GM21360 (cell line): Measurements from ENCODE around the gene WNT3A.
"Not testable (repeated sequence)": the region's sequence is repeated elsewhere in the genome, so short reads cannot be mapped to it uniquely, and the experiment has no call there.

Experiments used
- ATAC-seq: cut with Tn5 transposase; IDR thresholded peaks from one replicate; pipeline ENCODE4 v1.9.1; 2021; ENCODE audit warnings: mild to moderate bottlenecking, moderate library complexity; ENCODE audit not compliant: unreplicated experiment

The WNT3A gene

GRCh38 chr1:228010921-228011320 lies 4.1 kb downstream of the WNT3A start:
- ATAC-seq: no peak

DNA sequence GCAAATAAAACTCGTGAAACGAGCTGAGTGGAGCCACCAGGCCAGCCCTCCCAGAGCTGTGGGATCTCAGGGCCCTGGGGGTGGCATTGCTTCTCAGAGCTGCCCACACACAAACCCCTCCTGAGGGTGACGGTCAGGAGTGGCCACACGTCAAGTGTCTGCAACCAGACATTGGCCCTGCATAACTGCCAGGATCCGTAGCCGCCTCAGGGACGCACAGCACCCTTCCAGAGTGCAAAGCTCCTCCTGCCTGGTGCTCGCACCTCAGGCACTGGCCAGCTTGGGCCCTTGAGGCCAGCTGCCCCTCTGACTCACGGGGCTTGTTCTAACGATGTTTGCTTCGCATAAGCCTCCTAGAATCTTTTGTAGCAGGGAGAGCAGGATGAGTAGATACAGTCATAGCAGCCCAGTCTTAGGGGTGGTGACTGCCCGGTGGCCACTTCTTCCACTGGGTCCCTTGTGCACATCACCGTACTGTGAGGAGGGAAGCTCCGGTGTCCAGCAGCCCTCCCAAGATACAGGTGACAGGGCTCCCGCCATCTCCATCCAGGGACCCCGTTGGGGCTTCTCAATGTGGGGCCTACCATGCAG lies 5.0 kb downstream of the WNT3A start:
- no peak for ATAC-seq

GRCh38 chr1:228012555-228012954 lies 5.8 kb downstream of the WNT3A start:
- no peak for ATAC-seq

DNA sequence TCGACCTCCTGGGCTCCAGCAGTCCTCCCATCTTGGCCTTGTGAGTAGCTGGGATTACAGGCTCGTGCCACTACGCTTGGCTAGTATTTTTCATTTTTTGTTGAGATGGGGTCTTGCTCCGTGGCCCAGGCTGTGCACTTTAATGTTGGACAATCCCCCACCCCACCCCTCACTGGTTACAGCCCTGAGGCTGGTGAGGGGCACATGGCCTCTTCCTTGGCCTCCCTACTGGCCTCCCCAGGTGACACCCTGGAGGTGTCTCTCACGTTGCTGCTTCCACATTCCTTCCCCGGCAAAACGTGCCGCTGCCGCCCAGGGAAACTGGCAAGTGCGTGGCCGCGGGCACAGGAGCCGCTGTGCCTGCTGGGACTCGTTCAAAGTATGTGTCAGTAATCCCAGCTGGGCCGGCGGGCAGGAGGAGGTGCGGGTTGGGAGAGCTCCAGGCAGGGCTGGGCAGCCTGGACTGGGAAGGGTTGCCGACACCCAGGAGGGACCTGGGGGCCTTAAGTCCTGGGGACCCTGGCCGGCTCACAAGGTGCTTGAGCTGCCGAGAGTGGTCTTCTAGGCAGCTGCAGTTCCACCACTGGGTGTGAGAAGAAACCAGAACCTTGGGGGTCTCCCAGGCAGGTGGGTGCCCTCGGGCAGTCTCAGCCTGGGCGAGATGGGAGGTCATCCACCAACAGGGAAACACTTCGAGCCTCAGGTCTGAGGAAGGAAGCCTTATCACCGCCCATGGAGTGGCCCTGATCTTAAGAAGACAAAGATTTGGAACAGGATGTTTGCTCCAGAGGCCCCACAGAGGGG lies 6.5 kb downstream of the WNT3A start:
- ATAC-seq: no peak

DNA sequence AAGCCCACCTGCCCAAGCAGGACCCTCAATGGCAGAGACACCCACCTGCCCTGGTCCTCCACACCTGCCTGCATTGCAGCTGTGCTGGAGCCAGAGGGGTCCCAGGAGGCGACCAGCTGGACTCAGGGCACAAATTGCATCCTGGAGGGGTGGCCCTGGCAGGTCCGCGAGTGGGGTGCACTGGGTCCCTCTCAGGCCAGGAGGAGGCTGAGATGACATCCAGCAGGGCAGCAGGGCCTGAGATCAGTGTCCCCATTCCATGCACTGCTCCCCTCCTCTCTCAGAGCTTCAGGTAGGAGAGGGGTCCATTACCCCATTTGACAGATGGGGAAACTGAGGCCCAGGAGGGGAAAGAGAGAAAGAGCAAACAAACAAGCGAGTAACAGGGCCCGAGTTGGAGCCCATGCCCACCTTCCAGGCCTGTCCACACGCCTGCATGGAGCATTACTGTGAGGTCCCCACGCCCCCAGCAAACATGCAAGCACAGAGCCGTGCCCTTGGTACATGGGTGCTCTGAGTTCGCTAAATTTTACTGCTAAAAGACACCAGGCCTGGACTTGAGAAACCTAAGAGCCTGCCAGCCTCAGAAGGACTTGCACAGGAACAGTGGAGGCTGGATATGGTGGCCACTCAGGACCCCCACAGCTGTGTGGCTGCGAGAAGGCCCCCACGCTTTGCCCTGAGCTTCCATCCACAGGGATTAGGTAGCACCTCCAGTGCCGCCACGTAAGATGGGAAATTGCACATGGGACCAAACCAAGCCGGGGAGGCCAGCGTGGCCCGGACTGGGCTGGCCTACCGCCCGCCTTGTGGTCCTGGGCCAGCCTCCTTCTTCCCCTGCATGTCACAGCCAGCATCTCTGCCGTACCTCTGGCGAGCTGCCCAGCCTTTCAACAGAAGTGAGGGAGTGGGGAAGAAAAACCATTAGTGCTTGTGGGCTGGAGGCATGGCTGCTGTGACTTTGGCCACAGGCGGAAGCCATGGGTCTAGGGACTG lies 7.4 kb downstream of the WNT3A start:
- no peak for ATAC-seq

GRCh38 chr1:228015276-228016180 lies 8.7 kb downstream of the WNT3A start:
- no peak for ATAC-seq

GRCh38 chr1:228016181-228016510 lies 9.3 kb downstream of the WNT3A start:
- no peak for ATAC-seq

DNA sequence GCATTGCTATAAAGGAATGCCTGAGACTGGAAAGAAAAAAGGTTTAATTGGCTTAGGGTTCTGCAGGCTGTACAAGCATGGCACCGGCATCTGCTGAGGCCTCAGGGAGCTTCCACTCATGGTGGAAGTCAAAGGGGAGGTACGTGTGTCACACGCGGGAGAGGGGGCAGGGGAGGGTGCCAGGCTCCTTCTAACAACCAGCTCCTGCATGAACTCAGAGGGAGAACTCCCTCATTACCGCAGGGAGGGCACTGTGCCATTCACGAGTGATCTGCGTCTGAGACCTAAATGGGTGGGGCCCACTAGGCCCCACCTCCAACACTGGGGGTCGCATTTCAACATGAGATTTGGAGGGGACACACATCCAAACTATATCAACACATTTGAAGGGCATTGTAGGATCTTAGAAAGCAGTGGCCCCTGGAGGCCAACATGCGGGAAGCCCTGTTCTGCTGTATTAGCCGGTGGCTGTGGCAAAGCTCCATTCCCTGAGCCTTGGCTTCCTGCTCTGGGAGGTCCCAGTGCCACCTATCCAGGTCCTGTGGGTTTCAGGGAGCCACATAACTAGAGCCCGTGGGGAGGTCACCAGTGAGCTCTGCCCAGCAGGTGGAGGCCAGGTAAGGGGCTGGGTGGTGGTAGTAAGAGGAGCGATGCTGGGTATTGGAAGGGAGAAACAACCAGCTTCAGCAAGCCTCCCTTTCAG lies 10.0 kb downstream of the WNT3A start:
- no peak for ATAC-seq

GRCh38 chr1:228017356-228018124 lies 10.7 kb downstream of the WNT3A start:
- no peak for ATAC-seq

DNA sequence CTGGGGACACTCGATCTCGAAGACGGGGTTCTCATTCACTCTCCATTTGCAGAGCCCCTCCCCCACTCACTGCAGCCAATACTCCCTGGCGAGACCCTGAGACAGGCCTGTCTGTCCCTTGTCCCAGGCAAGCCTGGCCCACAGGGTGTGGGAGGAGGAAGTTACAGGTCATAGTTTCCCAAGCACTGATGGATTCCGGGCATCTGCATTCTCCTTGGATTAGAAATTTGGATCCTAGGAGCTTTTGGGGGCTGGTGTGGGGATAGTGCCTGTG lies 11.3 kb downstream of the WNT3A start:
- ATAC-seq: no peak

- no peak for ATAC-seq
Observed at GRCh38 chr1:228018961-228019721, 12.3 kb downstream of the WNT3A start.

DNA sequence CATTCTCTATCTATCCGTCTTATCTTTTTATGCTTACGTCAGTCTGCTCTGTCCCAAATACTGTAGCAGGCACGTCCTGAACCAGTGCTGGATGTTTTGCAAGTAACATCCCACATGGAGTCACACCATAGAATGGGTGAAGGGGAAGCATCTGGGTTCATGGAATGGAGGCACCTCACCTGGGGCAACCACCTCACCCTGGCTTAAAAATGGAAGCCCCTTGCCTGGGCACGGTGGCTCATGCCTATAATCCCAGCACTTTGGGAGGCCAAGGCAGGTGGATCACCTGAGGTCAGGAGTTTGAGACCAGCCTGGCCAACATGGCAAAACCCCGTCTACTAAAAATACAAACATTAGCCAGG lies 12.9 kb downstream of the WNT3A start:
- ATAC-seq: not testable (repeated sequence)

GRCh38 chr1:228020686-228021354 lies 14.0 kb downstream of the WNT3A start:
- ATAC-seq: no peak

DNA sequence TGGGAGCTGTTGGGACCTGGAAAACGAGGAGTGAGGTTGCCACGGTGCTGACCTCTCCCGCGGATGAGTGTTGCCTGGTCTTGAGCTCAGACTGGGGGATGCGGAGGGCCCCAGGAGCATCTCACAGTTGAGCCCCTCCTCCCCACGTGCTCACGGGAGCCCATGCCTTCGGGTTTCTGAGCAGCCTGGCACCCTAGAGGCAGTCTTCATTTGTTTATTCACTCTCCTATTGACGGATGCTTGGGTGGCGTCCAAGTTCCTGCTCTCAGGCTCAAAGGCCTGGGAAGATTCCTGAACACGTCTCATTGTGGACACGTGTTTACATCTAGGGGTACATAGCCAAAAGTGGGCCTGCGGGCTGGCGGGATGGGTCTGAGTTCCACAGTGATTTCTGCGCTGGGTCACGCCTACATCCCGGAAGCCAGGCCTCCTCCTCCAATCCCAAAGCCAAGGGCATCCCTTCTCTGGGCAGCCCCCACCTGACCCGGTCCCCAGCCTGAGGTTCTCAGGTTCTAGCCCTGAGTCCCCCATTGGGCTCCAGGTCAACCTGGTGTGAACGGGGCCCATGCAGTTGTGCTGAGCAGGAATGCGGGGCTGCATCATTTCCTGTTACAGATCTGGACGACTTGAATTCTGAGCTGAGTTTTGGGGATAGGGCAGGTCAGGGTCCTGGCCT lies 14.7 kb downstream of the WNT3A start:
- ATAC-seq: no peak

DNA sequence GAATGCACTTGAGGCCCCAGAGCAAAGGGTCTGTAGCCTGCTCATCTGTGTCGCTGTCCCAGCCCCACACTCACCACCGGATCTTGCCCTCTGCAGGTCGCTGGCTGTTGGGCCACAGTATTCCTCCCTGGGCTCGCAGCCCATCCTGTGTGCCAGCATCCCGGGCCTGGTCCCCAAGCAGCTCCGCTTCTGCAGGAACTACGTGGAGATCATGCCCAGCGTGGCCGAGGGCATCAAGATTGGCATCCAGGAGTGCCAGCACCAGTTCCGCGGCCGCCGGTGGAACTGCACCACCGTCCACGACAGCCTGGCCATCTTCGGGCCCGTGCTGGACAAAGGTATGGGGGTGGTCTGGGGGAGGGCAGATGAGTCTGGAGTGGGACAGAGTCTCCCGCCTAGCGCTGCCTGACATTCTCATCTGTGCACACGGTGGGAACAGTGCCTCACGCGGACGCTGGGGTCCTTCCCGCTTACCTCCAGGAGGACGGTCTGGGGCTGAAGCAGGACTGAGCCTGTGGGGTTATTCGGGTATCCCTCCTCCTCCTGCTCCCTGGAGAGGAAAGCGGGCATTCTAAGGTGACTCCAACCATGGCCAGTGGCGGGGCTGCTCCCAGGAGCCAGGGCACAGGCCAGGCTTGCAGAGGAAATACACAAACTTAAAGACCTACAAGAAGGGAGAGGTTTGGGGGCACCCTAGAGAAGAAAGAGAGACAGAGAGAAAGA lies 15.9 kb downstream of the WNT3A start:
- no peak for ATAC-seq

- ATAC-seq: no peak
Observed at GRCh38 chr1:228023294-228023639, 16.5 kb downstream of the WNT3A start.

GRCh38 chr1:228029281-228029680 lies 22.5 kb downstream of the WNT3A start:
- no peak for ATAC-seq
